ENCODE results near the gene RGS8.

RGS8 gene, protein sequence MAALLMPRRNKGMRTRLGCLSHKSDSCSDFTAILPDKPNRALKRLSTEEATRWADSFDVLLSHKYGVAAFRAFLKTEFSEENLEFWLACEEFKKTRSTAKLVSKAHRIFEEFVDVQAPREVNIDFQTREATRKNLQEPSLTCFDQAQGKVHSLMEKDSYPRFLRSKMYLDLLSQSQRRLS

DNA sequence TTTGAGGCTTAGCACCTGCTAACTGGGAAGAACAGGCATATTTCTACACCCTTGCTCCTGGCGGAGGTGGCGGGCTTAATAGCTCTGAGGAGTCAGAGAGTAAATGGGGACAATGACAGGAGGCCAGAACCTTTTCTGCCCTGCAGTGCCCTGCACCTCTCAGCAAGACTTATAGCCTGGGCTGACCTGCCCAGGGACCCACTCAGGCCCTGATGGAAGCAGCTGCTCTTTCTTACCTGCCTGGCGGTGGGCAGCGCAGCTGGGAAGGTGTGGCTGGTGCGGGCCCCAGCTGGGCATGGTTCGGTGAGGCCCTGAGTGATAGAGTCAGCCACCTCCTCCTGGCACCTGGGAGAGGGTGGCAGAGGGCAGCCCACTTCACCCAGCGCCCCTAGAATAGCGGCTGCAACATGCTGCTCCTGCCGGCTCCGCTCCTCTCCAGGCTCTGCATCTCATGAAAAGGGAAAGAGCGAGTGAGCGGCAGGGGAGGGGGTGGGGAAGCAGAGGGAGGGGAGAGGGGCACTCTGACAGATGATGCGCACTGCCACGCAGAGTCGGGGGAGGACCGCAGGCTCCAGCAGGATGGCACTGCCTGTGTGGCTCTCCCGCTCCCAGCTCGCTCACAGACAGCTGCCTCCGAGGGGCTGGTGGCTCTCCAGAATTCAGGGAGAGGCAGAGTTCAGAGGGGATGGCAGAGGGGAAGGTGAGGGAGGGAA is at the start of gene RGS8:
Gene RGS8, minus strand, starts transcription at position 472 of the 713 bp plus-strand sequence. CDS start 14,938 bp downstream, outside the sequence.
- DNase-seq = no peak

DNA sequence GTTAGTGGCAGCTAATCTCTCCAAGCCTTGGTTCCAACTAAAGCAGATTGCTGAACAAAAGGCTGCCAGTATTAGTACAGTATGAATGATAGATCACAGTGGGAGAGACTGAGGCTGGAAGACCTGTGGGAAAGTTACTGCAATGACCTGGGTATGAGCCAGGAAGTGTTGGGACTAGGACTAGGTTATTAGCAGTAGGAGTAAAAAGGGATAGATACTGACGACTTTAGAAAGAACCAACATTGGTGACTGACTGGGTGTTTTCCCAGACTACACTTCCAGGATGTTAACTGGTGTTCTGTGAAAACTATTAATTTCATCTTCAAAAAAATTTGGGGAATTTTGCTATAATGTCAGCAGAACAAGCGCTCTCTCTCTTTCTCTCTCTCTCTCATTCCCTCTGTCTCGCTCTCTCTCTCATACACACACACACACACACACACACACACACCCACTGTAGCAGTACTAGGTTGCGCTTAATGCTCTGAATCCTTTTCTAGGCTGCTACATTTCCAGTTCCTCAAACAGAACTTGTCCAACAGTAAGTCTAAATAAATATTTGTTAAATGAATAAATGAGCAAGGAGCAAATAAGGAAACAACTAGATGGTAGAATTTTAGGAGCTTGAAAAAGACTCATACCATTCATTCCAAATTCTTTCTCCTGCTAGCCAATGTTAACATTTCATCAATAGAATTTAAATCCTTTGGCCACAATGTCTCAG is 47.6 kb upstream of the RGS8 start:
- no peak for DNase-seq

DNA sequence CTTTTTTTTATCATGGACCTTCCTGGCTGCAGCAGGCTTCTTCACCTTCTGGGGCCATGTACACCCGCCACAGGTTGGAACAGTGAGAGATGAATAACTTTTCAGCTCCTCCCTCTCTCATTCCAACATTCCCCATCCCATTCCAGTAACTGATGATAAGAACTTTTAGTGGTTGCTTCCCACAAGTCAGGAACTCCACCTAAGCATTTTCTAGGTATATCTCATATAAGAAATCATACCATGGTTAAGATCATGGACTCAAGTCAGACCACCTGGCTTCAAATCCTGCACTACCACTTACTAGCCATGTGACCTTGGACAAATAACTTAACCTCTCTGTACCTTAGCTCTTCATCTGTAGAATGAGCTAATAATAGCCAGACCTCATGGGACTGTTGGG is 42.5 kb upstream of the RGS8 start:
- no peak for DNase-seq

DNA sequence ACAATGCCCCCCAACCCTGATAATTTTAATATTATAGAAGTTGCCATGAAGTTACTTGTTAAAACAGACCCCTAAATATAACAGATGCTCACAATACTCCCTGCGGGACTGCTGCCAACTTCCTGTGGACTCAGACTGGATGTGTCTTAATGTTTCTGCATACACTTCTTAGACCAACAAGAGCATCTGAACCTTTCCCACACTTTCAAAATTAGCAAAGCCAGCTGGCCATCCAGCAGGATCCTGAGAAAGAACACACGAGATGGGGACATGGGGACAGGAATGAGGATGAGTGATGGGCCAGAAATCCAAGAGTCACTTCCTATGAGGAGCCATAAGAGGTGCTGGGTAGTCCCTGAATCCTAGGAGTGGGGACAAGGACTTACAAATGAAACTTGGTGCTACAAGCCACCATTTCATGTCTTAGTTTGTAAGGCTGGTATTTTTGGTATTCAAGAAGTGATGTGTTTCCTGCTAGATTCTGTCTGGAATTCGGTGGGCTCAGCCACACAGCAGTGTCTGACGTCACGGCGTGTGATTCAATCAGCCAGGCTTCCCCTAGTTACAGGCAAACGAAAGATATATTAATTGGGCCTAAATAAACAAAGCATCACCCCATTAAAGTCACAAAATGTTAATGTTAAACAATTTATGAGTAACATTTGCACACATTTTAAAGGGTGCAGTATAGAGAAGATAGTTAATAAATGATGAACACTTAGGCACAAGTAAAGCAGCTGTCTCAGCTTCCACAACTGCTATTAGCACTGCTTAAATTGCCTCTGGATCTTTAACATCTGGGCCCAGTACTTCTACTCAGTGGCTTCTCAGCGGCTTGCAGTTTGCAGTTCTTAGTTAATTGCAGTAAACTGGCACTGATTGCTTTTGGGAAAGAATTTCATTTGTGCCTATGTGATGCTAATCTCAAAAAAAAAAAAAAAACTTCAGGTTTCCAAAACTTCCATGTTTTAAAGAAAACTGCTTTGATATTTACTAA is 41.2 kb upstream of the RGS8 start:
- DNase-seq = no peak

DNA sequence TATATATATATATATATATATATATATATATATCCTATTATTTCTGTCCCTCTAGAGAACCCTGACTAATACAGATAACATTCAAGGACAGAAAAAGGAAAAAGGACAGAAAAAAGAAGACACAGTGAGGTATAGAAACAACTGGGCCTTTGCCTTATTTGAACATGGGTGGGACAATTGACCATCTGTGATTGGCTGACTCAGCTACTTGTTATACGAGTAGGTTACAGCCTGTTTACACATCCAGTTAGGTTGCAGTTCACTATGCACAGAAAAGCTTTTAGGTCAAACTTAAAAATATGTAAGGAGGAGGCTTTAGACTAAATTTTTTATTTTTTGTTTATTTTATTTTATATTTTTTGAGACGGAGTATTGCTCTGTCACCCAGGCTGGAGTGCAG is 39.8 kb upstream of the RGS8 start:
- no peak for DNase-seq

DNA sequence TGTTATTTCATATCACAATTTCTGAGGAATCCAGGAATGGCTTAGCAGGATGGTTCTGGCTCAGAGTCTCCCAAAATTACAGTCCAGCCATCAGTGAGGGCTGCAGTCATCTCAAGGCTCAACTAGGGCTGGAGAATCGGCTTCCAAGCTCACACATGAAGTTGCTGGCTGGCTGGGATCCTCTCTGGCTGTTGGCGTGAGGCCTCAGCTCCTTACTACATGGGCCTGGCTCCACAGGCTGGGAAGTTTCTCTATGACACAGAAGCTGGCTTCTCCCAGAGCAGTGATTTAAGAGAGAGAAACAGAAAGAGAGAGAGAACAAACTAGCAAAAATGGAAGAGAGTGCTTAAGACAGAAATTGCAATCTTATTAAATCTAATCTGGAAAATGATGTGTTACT is 38.8 kb upstream of the RGS8 start:
- no peak for DNase-seq

DNA sequence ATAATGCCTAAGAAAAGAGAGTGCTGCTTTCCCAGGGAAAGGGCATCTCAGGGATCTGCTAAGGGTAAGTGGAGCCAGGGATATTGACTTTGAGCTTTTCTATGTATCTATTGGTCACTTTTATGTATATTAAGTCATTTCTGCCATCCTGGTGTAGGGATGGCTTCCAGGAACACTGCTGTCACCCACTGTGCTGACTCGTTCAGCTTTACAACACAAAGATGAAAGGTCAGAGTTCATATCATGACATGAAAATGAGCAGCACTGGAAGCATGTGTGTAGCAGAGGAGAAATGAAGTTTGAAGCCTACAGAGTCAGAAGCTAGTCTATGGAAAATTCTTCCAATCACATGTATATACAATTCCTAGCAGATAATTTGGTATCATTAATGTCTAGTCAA is 37.1 kb upstream of the RGS8 start:
- DNase-seq = no peak

DNA sequence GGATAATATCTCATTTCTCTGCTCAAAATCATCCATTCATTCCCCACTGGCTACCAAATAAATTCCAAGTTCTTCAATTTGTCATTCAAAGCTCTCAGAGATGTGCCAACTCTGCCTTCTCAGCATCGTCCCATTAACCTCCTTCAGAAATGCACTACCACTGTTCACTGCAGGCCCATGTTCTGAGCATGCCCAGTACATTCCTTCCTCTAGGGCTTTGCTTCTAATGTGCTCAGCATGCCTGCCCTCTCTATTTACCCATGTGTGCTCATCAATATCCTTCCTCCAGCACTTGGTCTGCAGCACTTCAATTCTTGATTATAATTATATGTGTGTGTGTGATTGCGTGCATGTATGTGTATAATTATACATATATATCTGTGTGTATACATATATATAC is 36.1 kb upstream of the RGS8 start:
- no peak for DNase-seq

DNA sequence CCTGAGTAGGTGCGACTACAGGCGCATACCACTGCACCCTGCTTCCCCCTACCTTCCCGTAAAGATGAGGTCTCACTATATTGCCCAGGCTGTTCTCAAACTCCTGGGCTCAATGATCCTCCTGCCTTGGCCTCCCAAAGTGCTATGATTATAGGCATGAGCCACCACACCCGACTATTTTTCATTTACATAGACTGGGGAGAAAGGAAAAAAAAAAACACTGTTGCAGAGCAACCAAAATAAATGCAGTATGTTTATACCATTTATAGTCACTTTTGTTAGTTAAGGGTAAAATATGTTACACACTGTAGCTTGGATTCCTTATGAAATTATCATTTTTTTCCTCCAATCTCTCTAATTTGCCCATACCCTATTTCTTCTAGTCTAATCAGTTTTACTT is 35.2 kb upstream of the RGS8 start:
- DNase-seq = no peak

DNA sequence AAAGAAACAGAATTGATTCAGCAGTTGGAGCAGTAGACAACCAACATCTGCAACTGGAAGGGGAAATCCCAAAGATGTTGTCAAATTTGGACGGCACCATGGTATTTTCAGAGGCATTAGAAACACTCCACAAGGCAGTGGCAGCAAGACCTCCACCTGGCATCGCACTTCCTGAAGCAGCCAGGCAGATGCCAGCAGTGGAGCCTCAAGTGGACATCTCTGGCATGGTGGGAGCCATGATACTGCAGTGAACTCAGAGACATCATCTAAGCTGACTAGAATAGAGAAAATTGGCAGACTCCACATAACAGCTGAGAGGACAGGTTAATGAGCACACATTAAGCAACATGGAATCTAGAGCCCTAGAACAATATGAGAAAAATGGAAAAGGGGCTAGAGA is 33.9 kb upstream of the RGS8 start:
- no peak for DNase-seq

DNA sequence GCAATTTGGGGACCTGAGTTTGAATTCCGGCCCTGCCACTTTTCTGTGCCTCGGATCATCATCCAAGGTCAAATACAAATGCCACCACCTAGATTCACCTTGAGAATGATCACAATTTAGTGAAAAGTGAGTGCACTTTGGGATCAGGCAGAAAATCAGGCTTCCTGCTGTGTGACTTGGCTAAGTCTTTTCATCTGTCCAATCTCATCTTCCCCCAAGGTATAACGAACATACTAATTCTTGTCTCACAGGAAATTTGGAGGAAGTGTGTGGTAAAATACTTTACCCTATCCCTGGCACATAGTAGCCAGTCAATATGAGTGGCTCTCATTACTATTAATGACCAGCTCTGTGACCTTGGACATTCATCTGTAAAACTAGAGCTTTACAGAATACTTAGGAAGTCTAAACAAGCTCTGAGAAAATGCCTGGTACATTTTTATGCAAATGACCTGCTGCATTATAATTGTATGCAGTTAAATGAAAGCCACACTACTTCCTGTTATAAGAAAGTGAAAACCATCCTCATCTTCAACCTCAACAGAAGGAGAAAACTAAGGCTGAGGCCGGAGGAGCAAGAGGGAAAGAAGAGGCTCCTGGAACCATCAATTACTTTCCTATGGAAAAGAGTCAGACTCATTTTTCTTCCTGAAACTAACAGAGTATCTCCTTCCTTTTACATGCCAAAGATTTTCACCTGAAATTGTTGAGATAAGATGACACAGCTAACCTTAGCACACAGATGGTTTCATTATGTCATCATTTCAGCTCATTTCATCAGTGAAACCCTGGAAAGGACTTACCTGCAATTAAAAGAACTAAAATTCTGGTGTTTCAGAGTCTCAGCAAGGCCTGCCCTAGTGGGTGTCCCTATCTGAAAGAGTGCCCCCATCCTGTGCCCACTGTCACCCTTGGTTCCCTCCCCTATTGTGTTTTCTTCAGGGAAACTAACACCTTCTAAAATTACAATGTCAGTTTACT is 32.6 kb upstream of the RGS8 start:
- no peak for DNase-seq

DNA sequence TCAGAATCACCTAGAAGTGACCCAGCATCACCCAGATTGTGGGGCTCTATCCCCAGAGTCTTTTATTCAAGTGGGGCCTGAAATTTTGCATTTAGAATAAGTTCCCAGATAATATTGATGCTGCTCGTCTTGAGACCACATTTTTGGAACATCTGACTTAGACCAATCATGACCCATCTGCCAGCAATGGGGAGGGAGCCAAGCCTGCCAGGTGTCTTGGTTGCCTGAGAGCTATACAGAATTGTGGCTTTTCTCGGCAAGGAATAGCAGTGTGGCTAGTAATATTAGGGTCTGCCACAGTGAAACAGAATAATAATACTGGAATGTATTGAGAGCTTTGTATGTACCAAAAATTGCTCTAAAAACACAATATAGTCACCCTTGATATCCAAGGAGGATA is 31.1 kb upstream of the RGS8 start:
- no peak for DNase-seq

DNA sequence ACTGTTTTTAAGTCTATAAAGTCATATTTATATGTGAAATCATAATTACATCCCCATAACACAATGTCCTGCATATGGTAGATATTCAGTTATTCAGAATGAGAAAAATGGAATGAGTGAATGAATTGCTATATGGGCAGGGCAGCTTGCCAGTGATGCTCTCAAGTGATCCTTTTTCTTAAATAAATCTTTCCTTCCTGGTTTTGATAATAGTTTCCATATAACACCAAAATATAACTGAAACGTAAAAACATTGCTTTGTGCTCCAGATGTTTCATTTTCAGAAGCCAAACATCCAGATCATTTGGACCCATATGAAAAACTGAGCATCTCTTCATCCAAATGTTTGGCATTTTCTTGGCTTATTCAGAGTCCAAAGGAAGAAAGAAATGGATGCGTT is 30.2 kb upstream of the RGS8 start:
- no peak for DNase-seq

DNA sequence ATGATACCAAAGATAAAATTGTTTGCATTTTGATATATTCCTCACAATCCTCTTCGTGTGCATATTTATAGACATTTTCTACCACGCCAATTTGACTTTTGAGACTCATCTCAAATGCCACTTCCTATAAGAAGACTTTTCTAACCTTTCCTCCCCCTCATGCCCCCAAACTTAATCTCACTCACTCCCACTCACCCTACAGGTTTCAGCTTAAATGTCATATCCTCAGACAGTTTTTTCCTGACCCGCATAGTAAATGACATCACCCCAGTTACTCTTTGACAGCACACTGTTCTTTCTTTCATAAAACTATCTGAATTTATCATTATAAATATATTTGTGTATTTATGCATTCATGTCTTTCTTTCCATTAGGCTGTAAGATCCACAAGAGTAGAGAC is 29.6 kb upstream of the RGS8 start:
- no peak for DNase-seq

DNA sequence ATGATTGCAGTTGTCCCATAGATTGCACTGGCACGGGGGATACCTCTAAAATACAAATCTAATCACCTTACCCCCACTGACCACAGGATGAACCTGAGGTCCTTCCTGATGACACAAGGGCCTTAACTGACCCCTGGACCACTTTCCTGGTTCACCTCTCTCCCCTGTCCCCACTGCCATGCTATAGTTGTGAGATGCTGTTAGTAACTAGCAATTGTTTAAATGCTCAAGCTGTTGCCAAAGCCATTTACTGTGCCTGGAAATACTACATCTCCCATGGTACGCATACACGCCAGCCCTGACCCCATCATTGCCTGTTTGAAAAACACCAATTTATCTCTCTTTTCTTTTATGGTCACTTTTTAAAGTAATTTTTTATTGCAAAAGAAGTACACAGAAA is 29.1 kb upstream of the RGS8 start:
- no peak for DNase-seq

DNA sequence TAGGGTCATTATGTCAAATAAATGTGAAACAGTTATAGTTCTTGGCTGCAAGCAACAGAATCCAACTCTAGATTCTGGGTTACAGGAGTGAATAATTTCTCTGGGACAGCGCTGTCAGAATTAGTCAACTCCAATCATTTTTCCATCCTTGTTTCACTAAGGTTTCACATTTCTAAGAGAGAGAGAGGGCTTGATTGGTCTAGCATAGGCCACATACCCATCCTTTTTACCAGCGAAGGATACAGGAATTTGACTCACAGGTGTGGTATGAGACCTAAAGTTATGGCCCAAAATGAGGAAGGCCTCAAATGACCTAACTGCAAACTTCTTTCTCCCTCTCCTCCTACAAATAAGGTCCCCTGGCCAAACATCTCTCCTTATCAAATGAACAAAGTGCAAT is 25.5 kb upstream of the RGS8 start:
- no peak for DNase-seq

DNA sequence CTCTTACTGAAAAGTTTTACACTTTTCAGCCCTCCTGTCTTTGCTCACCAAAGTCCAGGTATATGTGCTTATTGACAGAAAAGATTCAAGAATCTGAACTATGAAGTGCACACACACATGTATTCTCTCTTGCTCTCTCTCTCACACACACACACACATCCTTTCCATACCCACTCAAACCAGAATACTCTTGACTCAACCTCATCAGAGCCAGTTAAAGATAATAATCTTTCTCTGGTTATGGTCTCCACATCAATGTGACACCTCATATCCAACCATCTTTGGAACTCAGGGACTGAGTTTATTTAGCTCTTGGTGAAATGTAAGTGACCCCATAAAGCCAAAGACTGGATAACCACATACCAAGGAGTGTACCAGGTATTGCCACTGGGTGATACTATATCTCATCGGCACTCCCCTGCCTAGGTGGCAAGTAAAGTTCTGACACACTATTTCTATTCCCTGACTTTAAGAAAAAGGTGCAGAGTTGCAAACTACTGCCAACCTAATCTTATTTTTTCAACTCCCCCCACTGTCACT is 24.9 kb upstream of the RGS8 start:
- no peak for DNase-seq

DNA sequence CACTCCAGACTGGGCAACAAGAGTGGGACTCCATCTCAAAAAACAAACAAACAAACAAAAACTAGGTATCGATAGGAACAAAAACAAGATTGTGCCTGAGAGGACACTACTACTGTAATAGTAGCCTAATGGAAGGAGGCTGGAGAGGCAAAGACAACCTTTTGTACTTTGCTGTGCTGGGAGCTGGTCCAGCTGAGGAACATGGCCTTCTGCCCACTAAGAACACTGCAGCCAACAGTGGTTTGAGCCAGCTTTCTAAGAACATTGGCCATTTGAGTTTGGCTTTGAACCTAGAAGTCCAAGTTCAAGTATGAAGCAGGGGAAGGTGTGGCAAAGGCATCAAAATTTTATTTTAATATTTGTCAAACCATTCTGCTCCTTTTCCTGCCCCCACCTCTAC is 22.7 kb upstream of the RGS8 start:
- DNase-seq = no peak

DNA sequence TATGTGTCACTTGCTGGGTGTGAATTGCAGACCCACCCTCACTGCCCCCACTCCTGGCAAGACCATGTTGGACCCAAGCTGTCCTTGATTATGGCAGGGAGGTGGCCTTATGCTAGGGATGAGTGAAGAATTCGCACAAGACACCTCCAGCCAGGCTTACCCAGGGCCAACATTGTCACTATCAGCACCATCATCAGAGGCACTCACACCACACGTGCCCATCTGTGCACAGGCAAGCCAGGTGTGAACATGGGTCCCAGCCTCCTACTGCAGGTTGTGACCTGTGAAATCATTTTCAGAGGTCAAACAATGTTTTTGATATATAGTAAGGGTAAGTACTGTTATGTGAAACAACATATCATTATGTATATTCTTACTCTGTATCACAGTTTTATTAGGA is 20.3 kb upstream of the RGS8 start:
- DNase-seq = no peak

DNA sequence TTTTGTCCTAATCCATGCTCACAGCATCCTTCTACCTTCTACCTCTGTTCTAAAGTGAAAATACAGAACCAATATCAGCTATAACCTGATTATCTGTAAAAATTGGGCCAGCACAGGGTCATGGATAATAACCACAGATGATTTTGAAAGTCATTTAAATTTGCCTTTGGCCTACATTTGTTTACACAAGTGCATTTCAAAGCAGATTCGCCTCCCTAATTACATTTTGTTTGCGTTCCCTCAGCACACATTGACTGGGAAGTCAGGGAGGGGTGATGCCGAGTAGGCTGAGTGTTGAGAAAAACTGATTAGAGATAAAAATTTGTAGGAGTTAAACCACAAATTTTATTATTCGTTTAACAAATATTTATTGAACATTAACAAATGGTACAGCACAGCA is 19.2 kb upstream of the RGS8 start:
- no peak for DNase-seq

DNA sequence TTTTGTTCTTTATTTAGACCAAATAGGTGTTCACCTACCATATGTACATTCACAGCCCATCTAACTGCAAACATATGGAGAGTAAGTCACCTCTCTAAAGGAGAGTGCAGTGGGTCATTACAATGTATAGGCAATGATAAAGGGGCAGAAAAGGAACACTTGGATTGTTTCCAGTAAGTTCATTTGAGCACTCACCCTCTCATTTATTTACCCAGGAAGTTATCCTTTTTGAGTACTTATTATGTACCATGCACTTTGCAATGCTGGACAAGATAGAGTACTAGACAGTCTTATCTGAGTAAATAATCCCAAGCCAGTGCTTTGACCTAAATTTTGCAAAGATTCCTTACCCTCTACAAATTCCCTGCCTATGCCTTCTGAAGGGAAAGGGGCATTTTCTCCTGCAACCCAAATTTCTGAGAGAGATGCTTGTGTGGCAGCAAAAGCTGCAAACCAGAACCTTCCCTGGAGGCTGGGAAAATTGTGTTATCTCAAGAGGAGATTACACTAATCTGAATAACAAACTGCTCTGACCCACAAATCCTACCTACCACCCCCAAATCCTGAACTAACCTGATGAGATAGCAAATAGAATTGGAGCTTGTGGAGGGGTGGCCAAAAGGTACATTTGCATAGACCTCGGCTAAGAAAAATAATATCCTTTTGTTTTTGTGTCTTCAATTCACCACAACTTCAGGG is 18.6 kb upstream of the RGS8 start:
- DNase-seq = no peak

Measured in CD4-positive, alpha-beta T cell treated with Interleukin-4 for 4 hours (primary cell).